ENCODE measurements around the gene COL7A1. TPM values are rescaled to one million over a fixed set of nuclear protein-coding genes. Genes with fewer than 3 reads are reported as not detected.

The COL7A1 gene
- total RNA-seq, 1 experiment from 2014 or later, result 22.9 TPM

DNA sequence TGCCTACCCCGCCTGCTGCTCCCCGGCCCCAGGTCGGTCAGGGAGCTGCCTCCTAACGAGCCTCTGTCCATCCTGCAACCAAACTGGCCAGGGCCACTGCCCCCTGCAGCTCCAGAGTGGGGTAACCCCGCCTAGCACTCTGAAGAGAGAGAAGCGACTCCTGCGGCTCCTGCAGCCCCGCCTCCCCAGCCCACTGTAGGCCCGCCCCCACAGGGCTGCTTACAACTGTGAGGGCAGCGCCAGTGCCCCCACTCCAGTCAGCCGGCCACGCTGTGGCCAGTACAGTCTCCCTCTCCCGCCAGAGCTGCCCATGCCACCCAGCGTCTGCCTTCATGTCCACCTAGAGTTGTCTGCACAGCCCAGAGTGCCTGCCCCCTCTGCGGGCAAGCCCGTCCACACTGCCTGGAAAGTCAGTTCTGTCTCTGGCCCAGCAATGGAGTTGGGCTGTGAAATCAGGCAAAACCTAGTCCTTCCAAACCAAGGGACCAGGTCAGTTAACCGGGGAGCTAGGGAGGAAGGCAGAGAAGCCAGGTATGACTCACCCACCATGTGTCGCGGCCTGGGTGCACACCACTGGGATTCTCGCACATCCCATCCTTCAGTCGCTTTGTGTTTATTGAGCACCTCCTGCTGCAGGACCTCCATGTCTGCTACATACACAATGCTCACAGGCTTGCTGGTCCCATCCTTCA lies 33.9 kb downstream of the COL7A1 start:
- no peaks in the 10 kb centered on the region for H4K20me1 ChIP-seq (ENCODE audit: control insufficient read depth, insufficient read depth, insufficient read length)
- no peaks in the 10 kb centered on the region for H3K9me3 ChIP-seq (ENCODE audit: control insufficient read depth, low read depth, low read length)
- H3K23me2 ChIP-seq (ENCODE audit: insufficient read length, low read depth, low read length, poor library complexity, severe bottlenecking), result peaks cover 3% of the 10 kb centered on the region
- H2BK15ac ChIP-seq (ENCODE audit: low read depth, low read length), result no peak overlapping the region
- H3T11ph ChIP-seq (ENCODE audit: low read length), result no peak overlapping the region
- H2BK12ac ChIP-seq (ENCODE audit: insufficient read length, low read depth, low read length), result no peak overlapping the region
- no peak overlapping the region for H2AK5ac ChIP-seq (ENCODE audit: insufficient read length, low read length)
- TF ChIP-seq, protein P1, sequence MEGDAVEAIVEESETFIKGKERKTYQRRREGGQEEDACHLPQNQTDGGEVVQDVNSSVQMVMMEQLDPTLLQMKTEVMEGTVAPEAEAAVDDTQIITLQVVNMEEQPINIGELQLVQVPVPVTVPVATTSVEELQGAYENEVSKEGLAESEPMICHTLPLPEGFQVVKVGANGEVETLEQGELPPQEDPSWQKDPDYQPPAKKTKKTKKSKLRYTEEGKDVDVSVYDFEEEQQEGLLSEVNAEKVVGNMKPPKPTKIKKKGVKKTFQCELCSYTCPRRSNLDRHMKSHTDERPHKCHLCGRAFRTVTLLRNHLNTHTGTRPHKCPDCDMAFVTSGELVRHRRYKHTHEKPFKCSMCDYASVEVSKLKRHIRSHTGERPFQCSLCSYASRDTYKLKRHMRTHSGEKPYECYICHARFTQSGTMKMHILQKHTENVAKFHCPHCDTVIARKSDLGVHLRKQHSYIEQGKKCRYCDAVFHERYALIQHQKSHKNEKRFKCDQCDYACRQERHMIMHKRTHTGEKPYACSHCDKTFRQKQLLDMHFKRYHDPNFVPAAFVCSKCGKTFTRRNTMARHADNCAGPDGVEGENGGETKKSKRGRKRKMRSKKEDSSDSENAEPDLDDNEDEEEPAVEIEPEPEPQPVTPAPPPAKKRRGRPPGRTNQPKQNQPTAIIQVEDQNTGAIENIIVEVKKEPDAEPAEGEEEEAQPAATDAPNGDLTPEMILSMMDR (conservative IDR thresholded peaks at IDR 0.05), result peak; percentile 47
- no peak overlapping the region for H3K14ac ChIP-seq (ENCODE audit: insufficient read depth, low read length)
- no peak overlapping the region for H2BK20ac ChIP-seq (ENCODE audit: low read depth, low read length, poor library complexity, severe bottlenecking)
- no peak overlapping the region for H3K56ac ChIP-seq (ENCODE audit: insufficient read length, low read depth, low read length)
- no peaks in the 10 kb centered on the region for H3K27me3 ChIP-seq (ENCODE audit: insufficient read depth, low read length)
- H3K27ac Mint-ChIP-seq, result peak overlapping the region; percentile 54 to 95 (median 91); a peak in 4 of 7 replicates
- H3K18ac ChIP-seq (ENCODE audit: insufficient read length, low read depth, low read length), result peak overlapping the region; percentile 11
- no peaks in the 10 kb centered on the region for H3K79me2 ChIP-seq (ENCODE audit: insufficient read depth, low read length)
- H3K9ac ChIP-seq (ENCODE audit: extremely low read depth, insufficient read length, low read length), result no peak overlapping the region
- peaks cover 0 to 4% (median 0%) of the 10 kb centered on the region in 3 experiments; a peak in 1 of 7 replicates for H3K36me3 Mint-ChIP-seq (ENCODE audit: insufficient read depth in 1 of 3, low read depth in 3 of 3)
- H3K4me3 Mint-ChIP-seq, result peak overlapping the region in 1 of 2 experiments; percentile 67; a peak in 3 of 5 replicates
- no peak overlapping the region for H3K4ac ChIP-seq (ENCODE audit: low read depth, low read length)
- H3K27ac ChIP-seq (ENCODE audit: insufficient read length, low read depth, low read length), result no peak overlapping the region
- no peak overlapping the region for H4K5ac ChIP-seq (ENCODE audit: insufficient read length, low read depth, low read length)
- H4K91ac ChIP-seq (ENCODE audit: insufficient read length, low read depth, low read length), result no peak overlapping the region
- peaks cover 42 to 52% of the 10 kb centered on the region in 2 experiments for H3K4me1 Mint-ChIP-seq
- no CpG with 5 or more reads among the region's 21 CpGs for WGBS (ENCODE audit: extremely low coverage, insufficient read length, low lambda C conversion rate)
- DNase-seq, result peak; percentile 88
- no peak overlapping the region for H2BK120ac ChIP-seq (ENCODE audit: low read depth, low read length, poor library complexity, severe bottlenecking)
- peaks cover 2% of the 10 kb centered on the region; the same call in 1 of the 2 replicates for H3K27me3 Mint-ChIP-seq (ENCODE audit: low read depth)
- H2BK5ac ChIP-seq (ENCODE audit: insufficient read length, low read length), result no peak overlapping the region
- no peak overlapping the region for H4K8ac ChIP-seq (replicated peaks; ENCODE audit: insufficient read length, low read depth, low read length)
- no peaks in the 10 kb centered on the region; a peak in 1 of 5 replicates for H3K9me3 Mint-ChIP-seq
- H3K79me1 ChIP-seq (ENCODE audit: insufficient read depth, low read depth, low read length, poor library complexity, severe bottlenecking), result no peaks in the 10 kb centered on the region
- no peak overlapping the region for H2AFZ ChIP-seq (ENCODE audit: low read length)
- H3K23ac ChIP-seq (ENCODE audit: insufficient read length, low read depth, low read length), result no peak overlapping the region
- H3K4me2 ChIP-seq (ENCODE audit: insufficient read depth, insufficient read length, low read length), result peak overlapping the region; percentile 7
- H3K4me1 ChIP-seq (ENCODE audit: insufficient read depth, low read length), result peaks cover 6% of the 10 kb centered on the region; the same call in 1 of the 2 replicates

All from H9 (cell line).